Nephron (organoid): Measurements from ENCODE around the gene ITIH3.

ENCODE experiments used
- H3K27ac Mint-ChIP-seq, 3 experiments: 2 replicates each; pipeline ENCODE4 v1.8.0; 2020; ENCODE audit warnings: mixed read lengths in 3 of 3, mild to moderate bottlenecking in 2 of 3, moderate library complexity in 1 of 3
- H3K27me3 Mint-ChIP-seq: 2 replicates; pipeline ENCODE4 v1.8.0; 2021; ENCODE audit warnings: low read depth, mild to moderate bottlenecking, moderate library complexity, mixed read lengths
- H3K36me3 Mint-ChIP-seq: 2 replicates; pipeline ENCODE4 v1.8.0; 2020; ENCODE audit warnings: low read depth, mixed read lengths
- H3K4me1 Mint-ChIP-seq: 2 replicates; pipeline ENCODE4 v1.8.0; 2020; ENCODE audit warnings: mixed read lengths
- H3K4me3 Mint-ChIP-seq, 3 experiments: 2 replicates each; pipeline ENCODE4 v1.8.0; 2020; ENCODE audit warnings: mild to moderate bottlenecking in 3 of 3, mixed read lengths in 3 of 3, moderate library complexity in 2 of 3
- H3K9me3 Mint-ChIP-seq: 2 replicates; pipeline ENCODE4 v1.8.0; 2020; ENCODE audit warnings: mixed read lengths
- CTCF ChIP-seq, 3 experiments: fragments of 200-600 bp; sonication (generic); IDR thresholded peaks; one replicate each; pipeline ENCODE4 v1.5.0; 2021; ENCODE audit warnings: antibody characterized with exemption in 3 of 3; ENCODE audit not compliant: unreplicated experiment in 3 of 3

The ITIH3 gene

GRCh38 chr3:52795298-52795900 lies 803 bp downstream of the ITIH3 start:
- Mint-ChIP-seq H3K9me3 (no peaks in the 10 kb centered on the region), H3K4me3 (no peak overlapping the region), H3K4me1 (no peaks in the 10 kb centered on the region), H3K27ac (no peak overlapping the region), H3K36me3 (no peaks in the 10 kb centered on the region), H3K27me3 (no peaks in the 10 kb centered on the region)
- TF ChIP-seq CTCF (IDR thresholded peaks at IDR 0.05; ENCODE audit: unreplicated experiment in 3 of 3), result no peak

DNA sequence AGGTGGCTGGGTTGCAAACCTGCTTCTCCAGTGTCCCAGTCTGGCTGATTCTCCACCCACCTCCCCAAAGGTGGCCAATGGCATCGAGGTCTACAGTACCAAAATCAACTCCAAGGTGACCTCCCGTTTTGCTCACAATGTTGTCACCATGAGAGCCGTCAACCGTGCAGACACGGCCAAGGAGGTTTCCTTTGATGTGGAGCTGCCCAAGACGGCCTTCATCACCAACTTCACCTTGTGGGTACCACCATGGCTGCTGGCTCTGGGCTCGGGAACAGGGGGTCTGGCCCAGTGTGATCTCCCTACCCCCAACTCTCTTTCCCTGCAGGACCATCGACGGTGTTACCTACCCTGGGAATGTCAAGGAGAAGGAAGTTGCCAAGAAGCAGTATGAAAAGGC lies 1.8 kb downstream of the ITIH3 start:
- Mint-ChIP-seq H3K9me3 (no peaks in the 10 kb centered on the region), H3K36me3 (no peaks in the 10 kb centered on the region), H3K27ac (no peak overlapping the region), H3K27me3 (no peaks in the 10 kb centered on the region), H3K4me3 (no peak overlapping the region), H3K4me1 (no peaks in the 10 kb centered on the region)
- TF ChIP-seq CTCF (IDR thresholded peaks at IDR 0.05; ENCODE audit: unreplicated experiment in 3 of 3), result no peak

GRCh38 chr3:52798376-52798977 lies 3.9 kb downstream of the ITIH3 start:
- H3K4me1 Mint-ChIP-seq, result peaks cover 6% of the 10 kb centered on the region
- H3K4me3 Mint-ChIP-seq, result no peak overlapping the region
- no peaks in the 10 kb centered on the region for H3K27me3 Mint-ChIP-seq
- no peaks in the 10 kb centered on the region for H3K36me3 Mint-ChIP-seq
- no peak overlapping the region for H3K27ac Mint-ChIP-seq
- no peak for TF ChIP-seq CTCF (IDR thresholded peaks at IDR 0.05; ENCODE audit: unreplicated experiment in 3 of 3)
- H3K9me3 Mint-ChIP-seq, result no peaks in the 10 kb centered on the region

GRCh38 chr3:52798978-52799476 lies 4.4 kb downstream of the ITIH3 start:
- peaks cover 6% of the 10 kb centered on the region for H3K4me1 Mint-ChIP-seq
- H3K36me3 Mint-ChIP-seq, result no peaks in the 10 kb centered on the region
- H3K4me3 Mint-ChIP-seq, result no peak overlapping the region
- H3K27ac Mint-ChIP-seq, result no peak overlapping the region
- H3K9me3 Mint-ChIP-seq, result no peaks in the 10 kb centered on the region
- peak in 1 of 3 experiments; percentile 33 for TF ChIP-seq CTCF (IDR thresholded peaks at IDR 0.05; ENCODE audit: unreplicated experiment in 3 of 3)
- no peaks in the 10 kb centered on the region for H3K27me3 Mint-ChIP-seq

- Mint-ChIP-seq H3K36me3 (no peaks in the 10 kb centered on the region), H3K4me3 (no peak overlapping the region)
Observed at GRCh38 chr3:52800079-52800478, 5.5 kb downstream of the ITIH3 start.

More at GRCh38 chr3:52800079-52800478, 5.5 kb downstream of the ITIH3 start:
- Mint-ChIP-seq H3K27me3 (no peaks in the 10 kb centered on the region), H3K4me1 (peaks cover 6% of the 10 kb centered on the region), H3K9me3 (no peaks in the 10 kb centered on the region), H3K27ac (no peak overlapping the region)
- no peak for TF ChIP-seq CTCF (IDR thresholded peaks at IDR 0.05; ENCODE audit: unreplicated experiment in 3 of 3)
